GM21737 (cell line): ENCODE measurements around the gene SLC22A14.
"Not testable (repeated sequence)": the region's sequence is repeated elsewhere in the genome, so short reads cannot be mapped to it uniquely, and the experiment has no call there.

Experiments used
- ATAC-seq: cut with Tn5 transposase; IDR thresholded peaks from one replicate; pipeline ENCODE4 v1.9.1; 2021; ENCODE audit warnings: mild to moderate bottlenecking, moderate library complexity; ENCODE audit not compliant: unreplicated experiment

The SLC22A14 gene

GRCh38 chr3:38270606-38271005 is 11.5 kb upstream of the SLC22A14 start:
- no peak for ATAC-seq

- no peak for ATAC-seq
Observed at GRCh38 chr3:38271553-38271952, 10.5 kb upstream of the SLC22A14 start.

GRCh38 chr3:38274864-38275649 is 7.0 kb upstream of the SLC22A14 start:
- no peak for ATAC-seq

GRCh38 chr3:38275658-38276057 is 6.4 kb upstream of the SLC22A14 start:
- ATAC-seq = no peak

- no peak for ATAC-seq
Observed at GRCh38 chr3:38276081-38276916, 5.8 kb upstream of the SLC22A14 start.

GRCh38 chr3:38276917-38277630 is 5.0 kb upstream of the SLC22A14 start:
- no peak for ATAC-seq

- no peak for ATAC-seq
Observed at GRCh38 chr3:38278841-38279240, 3.3 kb upstream of the SLC22A14 start.

GRCh38 chr3:38283810-38284755 is 2.0 kb downstream of the SLC22A14 start:
- ATAC-seq = no peak

- ATAC-seq = no peak
Observed at GRCh38 chr3:38284756-38285150, 2.7 kb downstream of the SLC22A14 start.

- not testable (repeated sequence) for ATAC-seq
Observed at GRCh38 chr3:38289286-38290217, 7.5 kb downstream of the SLC22A14 start.

GRCh38 chr3:38297053-38297452 is 15.0 kb downstream of the SLC22A14 start:
- ATAC-seq = not testable (repeated sequence)

- no peak for ATAC-seq
Observed at GRCh38 chr3:38297537-38297936, 15.4 kb downstream of the SLC22A14 start.

- ATAC-seq = no peak
Observed at GRCh38 chr3:38297947-38298711, 16.0 kb downstream of the SLC22A14 start.

- no peak for ATAC-seq
Observed at GRCh38 chr3:38306941-38307340, 24.8 kb downstream of the SLC22A14 start.

GRCh38 chr3:38307599-38307998 is 25.5 kb downstream of the SLC22A14 start:
- no peak for ATAC-seq

GRCh38 chr3:38308456-38308855 is 26.4 kb downstream of the SLC22A14 start:
- ATAC-seq = no peak

GRCh38 chr3:38311476-38311875 is 29.4 kb downstream of the SLC22A14 start:
- ATAC-seq = no peak

- ATAC-seq = no peak
Observed at GRCh38 chr3:38311941-38312340, 29.8 kb downstream of the SLC22A14 start.
